Anterior cingulate cortex (tissue), 58 donors: ENCODE results near the gene BOD1.
"Not testable (repeated sequence)": the region's sequence is repeated elsewhere in the genome, so short reads cannot be mapped to it uniquely, and the experiment has no call there.

Experiments
- DNase-seq, 58 donors: peaks; one replicate each; lab custom pipeline; 2025; lab: John Stamatoyannopoulos, UW

The BOD1 gene

DNA sequence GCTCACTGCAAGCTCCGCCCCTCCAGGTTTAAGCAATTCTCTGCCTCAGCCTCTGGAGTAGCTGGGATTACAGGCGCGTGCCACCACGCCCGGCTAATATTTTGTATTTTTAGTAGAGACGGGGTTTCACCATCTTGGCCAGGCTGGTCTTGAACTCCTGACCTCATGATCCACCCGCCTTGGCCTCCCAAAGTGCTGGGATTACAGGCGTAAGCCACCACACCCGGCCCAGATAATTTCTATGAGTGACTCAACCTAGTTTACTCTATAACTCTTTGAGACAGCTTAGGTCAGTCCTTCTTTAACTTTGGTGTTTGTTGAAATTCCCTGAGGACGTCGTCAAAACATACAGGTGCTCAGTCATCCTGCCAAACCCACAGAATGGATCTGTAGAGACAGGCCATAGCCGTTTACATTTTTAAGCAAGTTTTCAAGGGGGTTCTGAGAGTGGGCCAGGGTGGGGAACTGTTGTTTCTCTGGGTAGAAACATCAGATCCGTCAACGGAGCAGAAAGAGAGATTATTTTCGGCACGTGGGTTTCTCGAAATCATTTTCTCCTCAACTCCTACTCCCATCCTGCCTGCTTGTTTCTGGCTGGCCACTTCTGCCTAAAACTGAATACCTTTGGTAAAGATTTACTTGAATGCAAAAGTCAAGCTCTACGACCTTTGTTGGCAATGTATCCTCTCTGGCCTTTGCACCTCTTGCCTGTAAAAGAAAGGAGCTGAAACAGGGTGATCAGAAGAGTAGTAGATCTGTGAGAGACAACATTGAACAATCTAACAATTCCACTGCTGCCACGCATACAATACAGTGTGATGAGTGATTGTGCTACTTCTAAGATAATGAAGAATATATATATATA is 6.0 kb upstream of the BOD1 start:
- no peak for DNase-seq

DNA sequence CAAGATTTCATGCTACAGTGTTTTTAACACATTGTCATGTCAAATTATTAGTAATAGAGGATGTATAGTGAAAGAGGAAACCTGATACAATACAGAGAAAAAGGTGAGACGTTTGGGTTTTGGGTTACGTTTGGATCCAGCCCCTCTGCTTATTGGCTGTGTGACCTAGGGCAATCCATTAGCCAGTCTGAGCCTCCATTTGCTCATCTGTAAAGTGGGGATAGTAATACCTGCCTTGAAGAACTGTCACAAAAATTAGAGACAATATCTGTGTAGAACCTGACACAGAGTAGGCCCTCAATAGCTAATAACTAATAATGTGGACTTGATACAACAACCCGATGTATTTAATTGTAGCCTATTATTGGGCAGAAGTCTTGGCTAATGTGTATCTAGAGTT is 4.3 kb upstream of the BOD1 start:
- no peak for DNase-seq

DNA sequence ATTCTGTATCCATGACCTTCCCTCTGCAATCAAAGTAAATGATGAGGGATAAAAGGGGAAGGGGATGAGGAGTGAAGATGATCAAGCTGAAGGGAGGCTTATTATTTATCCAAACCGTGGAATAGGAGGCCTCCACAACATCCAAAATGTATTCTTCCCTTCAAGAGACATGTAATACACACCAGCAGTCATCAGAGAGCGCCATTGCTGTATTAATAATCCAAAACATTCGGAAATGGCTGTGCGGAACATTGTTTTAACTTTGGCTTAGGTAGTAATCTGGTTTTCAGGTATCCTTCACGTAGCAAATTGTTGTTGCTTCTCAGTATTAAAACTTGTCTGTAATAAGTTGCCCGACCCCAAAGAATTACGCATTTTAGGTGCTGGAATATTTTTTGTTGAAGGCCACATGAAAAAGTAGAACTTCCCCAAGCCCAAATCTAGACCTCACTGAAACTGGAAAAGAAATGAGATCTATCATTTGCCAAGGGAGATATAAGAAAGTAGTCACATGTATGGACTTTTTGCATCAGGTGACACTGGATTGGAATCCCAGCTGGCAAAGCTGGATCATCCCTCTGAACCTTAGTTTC is 2.6 kb upstream of the BOD1 start:
- DNase-seq = peak in 20 of 58 donors; percentile 4 to 60 (median 22)

DNA sequence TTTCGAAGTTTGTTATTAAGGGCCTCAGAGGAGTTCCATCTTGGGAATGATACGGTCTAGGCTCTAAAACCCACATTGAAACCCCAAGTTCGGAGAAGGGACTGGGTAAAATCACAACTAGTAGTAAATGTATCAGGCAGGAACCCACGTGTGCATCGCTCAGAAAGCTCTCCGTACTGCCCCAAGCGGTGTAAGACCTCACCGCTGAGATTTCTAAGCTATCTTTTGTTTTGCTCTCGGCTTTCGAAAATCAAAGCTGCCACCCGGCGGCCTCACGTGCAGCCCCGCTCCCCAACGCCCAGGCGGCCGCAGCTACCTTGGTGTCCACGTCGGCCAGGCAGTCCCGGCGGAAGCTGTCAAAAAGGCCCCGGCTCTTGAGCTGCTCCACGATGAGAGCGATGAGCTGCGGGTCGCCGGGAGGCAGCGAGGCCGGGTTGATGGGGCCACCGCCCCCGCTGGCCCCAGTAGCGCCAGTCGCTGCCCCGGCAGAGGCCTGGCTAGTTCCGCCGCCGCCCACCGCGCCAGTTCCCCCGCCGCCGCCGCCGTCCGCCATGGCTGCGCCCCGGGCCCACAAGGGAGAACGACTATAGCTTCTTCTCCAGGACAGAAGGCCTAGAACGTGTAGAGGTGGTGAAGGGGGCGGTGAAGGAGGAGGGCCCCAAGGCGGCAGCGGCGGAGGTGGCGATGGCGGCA is 420 bp downstream of the BOD1 start:
- peak in 50 of 58 donors; percentile 20 to 81 (median 59) for DNase-seq

DNA sequence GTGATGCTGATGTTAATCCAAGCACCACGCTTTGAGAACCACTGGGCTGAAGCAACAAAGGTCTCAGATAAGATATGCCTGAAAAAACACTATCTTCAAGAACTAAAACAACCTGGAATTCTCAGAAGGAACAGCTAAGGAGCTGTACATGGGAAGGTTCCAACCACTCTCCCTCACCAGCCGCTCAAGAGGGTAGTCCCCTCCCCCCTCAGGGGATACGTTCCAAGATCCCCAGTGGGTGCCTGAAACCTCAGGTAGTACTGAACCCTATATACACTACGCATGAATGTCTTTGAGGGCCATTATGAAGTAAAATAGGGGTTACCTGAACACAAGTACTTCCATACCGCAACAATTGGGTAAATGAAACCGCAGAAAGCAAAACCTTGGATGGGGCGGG is 1.9 kb downstream of the BOD1 start:
- DNase-seq = no peak

DNA sequence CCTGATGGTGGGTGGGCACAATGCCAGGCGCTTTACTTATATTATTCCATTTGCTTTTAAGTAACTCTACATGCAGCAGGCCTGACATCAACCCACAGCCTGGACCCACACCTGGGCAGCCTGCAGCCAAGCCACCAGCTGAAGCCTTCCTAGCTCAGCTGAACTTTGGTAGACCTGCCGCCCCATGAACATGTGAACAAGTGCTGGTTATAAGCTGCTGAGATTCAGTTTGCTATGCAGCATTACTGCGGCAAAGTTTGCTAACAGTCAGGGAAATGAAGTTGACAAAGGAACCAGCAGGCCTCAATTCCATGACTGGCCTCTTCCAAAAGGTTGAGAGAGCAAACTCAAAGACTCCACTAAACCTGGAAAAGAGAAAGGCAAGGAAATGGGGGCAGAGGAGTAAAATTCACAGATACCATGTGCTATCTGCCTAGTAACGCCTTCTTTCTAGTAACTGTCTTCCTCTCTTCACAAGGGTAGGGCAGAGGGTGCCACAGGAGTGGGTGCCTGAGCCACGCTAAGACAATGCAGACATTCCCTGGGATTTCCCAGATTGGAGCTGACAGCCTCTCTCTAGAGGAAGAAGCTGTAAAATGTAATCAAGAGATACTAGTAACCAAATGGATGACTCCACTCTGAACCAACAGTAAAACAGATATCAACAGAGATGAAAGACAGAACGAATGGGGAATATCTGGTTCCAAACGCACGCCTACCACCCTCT is 2.9 kb downstream of the BOD1 start:
- no peak for DNase-seq

DNA sequence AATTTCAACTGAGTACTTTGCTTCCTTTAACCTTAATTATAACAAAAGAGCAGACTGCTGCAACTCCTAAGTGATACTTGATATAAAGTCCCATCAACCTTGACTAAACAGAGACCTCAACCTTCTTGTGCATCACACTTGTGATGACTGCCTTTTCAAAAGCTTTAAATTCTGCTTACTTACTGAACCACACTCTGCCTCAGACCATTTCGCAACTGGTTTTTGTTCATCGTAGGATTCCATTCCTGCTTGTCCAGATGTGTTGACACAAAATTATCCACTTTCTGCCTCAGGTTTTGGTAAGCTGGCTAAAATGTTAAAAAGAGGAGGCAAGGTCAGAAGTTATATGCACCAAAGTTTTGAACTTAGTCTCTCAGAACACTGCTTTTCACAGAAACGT is 3.5 kb downstream of the BOD1 start:
- no peak for DNase-seq

DNA sequence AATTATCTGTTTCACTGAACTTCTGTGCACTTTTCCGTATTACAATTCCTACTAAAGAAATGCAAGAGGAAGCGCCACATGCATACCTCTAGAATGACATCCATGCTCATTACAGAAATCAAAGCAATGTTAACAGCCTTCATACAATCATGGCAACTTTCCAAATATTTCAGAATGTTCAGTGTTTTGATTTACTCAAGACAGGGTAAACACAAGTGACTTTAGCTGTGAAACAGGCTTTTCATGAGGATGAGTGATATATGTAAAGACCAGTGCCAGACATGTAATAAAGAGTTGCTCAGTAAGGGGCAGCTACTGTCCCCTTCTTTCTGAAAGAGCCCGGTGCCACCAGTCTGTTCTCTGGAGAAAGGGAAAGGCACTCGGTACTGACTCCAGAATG is 4.7 kb downstream of the BOD1 start:
- no peak for DNase-seq

- DNase-seq = no peak
These were observed 12.3 kb downstream of the BOD1 start for GRCh38 chr5:173604141-173604540.

DNA sequence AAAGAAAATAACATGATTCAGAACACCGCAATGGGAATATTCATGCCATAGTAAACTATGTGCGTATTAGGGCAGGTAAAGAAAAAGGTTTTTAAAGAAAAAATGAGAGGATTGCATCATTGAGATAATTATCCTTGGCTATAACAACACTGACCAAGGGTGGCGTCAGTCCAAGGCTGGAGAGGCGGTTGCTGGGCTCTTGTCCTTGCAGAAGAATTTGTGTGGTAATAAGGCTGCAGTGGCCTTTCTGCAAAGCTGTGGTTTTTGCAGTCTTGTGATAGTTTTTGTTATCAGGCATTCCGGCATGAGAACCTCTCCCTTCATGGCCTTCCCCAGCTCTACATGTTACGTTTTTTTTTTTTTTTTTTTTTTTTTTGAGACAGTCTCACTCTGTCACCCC is 14.0 kb downstream of the BOD1 start:
- peak in 12 of 58 donors; percentile 1 to 27 (median 14) for DNase-seq

GRCh38 chr5:173598686-173599085 is 17.8 kb downstream of the BOD1 start:
- no peak for DNase-seq

DNA sequence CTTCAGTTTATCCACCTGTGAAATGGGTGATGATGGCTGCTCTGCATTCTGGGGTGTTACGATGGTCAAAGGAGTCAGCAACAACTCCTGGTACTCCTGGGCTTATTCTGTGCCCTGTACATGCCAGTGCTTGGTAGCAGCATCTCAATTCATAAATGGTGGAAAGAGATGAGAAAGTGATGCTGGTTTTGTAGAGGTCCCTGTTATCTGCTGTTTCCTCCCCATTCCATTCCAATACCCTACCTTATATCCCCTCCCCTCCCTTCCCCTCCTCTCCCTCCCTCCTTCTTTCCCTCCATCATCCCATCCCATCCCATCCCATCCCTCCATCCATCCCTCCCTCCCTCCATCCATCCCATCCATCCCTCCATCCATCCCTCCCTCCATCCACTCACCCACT is 19.1 kb downstream of the BOD1 start:
- DNase-seq = no peak

GRCh38 chr5:173595841-173596240 is 20.6 kb downstream of the BOD1 start:
- no peak for DNase-seq

GRCh38 chr5:173594061-173594460 is 22.4 kb downstream of the BOD1 start:
- DNase-seq = no peak

DNA sequence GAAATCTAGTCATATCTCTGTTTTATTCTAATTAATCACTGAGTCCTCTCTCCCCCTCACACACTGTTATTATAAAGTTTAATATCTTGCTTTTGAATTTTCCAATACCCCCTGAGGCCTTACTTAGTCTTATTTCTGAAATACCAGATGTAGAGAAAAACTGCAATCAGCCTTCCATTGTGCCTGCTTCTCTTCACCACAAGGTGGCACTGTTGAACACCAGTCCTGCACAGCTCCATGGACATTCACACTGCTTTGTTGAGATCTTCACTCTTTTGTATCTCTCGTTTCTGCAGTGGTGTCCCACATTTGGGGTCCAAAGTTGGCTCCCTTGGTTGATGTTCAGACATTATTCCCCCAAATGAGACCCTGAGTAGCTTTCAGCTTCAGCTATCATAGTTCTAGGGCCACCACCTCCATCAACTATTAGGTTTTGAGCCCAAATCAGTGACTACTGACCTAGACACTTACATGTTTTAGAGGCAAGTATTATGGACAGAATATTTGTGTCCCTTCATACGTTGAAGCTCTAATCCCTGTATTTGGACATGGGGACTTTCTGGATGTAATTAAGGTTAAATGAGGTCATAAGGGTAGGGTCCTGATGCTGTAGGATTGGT is 24.3 kb downstream of the BOD1 start:
- DNase-seq = no peak

GRCh38 chr5:173591056-173591514 is 25.4 kb downstream of the BOD1 start:
- peak in 17 of 58 donors; percentile 6 to 32 (median 12) for DNase-seq

DNA sequence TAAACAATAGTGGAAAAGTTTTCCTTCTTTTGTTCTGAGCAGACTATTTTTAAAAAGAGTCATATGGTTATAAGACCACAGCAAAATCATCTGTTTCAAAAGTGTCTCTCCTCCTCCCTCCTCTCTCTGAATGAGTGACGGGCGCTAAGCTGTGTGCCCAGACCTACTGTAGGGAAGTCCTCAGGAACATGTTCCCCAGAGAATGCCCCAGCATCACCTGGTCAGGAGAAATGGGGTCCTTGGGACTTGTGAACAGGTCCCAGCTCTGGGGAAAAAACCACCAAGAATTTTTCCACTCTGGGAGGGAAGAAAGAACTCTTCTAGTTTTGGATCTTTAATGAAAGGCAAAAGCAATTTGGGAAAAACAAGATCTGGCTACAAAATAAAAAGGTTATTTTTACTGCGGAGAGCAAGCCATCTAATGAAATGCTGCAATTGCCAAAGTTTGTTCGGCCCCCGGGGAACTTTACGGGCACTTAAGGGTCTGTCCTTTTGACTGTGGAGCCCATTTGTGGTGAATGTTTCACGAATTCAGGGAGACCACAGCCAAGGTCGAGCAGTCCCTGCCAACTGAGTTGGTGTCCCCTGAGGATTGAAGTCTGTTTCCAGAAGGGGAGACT is 25.9 kb downstream of the BOD1 start:
- DNase-seq = peak in 14 of 58 donors; percentile 5 to 48 (median 27)

- DNase-seq = not testable (repeated sequence)
These were observed 30.3 kb downstream of the BOD1 start for GRCh38 chr5:173586133-173586532.

GRCh38 chr5:173583346-173583745 is 33.1 kb downstream of the BOD1 start:
- DNase-seq = no peak
